PFSK-1 (cell line): Measurements from ENCODE around the gene TNS4.

Experiments used
- FOXP2 ChIP-seq: optimal IDR thresholded peaks from 2 replicates; pipeline ENCODE3; 2011; ENCODE audit warnings: borderline replicate concordance, control low read depth, inconsistent platforms; ENCODE audit not compliant: insufficient read depth; ENCODE audit errors: extremely low read length, extremely low read depth
- POLR2AphosphoS5 ChIP-seq: IDR thresholded peaks from 2 replicates; pipeline ENCODE4 v1.6.1; 2012; ENCODE audit warnings: low read depth, mild to moderate bottlenecking, control low read depth, low read length, moderate library complexity
- SIN3A ChIP-seq: IDR thresholded peaks from 2 replicates; pipeline ENCODE4 v1.6.1; 2012; ENCODE audit warnings: mild to moderate bottlenecking, low read length, moderate library complexity, borderline replicate concordance; ENCODE audit not compliant: insufficient read depth
- TAF1 ChIP-seq: IDR thresholded peaks from 2 replicates; pipeline ENCODE4 v1.6.1; 2012; ENCODE audit warnings: low read length, control low read depth, borderline replicate concordance; ENCODE audit not compliant: insufficient read depth
- TF ChIP-seq, protein P1 (sequence below), 2 experiments: IDR thresholded peaks; 2 replicates each; pipeline versions ENCODE4 v1.6.1 to v1.8.0; 2011 to 2012; ENCODE audit warnings: low read depth in 2 of 2, low read length in 2 of 2, control low read depth in 1 of 2, inconsistent platforms in 1 of 2, mild to moderate bottlenecking in 1 of 2, moderate library complexity in 1 of 2; ENCODE audit not compliant: insufficient read depth in 1 of 2

The TNS4 gene

DNA sequence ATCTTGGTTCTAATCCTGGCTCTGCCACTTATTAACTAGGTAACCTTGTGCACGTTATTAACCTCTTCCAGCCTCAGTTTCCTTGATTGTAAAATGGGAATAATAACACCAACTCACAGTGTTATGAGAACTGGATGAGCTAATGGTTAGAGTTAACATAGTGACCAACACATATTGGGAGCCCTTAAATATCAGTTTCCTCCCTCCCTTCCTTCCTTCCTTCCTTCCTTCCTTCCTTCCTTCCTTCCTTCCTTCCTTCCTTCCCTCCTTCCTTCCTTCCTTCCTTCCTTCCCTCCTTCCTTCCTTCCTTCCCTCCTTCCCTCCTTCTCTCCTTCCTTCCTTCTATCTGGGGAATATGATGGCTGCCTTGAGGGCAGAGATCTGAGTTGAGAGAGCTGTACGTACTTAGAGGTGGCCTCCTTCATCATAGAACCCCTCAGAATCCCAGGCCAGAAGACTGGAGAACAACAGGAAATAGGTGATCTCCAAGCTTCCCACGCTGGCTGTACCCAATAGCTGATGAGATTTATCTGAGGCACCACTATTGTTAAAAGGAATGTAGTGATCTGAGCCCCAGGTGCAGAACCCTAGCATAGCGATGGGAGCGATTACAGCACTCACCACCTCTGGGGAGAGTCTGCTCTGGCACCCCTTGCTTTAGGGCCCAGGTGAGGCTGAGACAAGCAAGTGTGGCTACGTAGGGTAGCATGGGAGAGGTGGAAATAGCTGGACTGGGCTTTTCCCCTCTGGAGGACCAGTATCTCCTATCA, 37.7 kb upstream of the TNS4 start:
- TF ChIP-seq FOXP2 = no peak
- no peak for TF ChIP-seq SIN3A
- no peak for TF ChIP-seq POLR2AphosphoS5
- TF ChIP-seq TAF1 = no peak
- TF ChIP-seq, protein P1, sequence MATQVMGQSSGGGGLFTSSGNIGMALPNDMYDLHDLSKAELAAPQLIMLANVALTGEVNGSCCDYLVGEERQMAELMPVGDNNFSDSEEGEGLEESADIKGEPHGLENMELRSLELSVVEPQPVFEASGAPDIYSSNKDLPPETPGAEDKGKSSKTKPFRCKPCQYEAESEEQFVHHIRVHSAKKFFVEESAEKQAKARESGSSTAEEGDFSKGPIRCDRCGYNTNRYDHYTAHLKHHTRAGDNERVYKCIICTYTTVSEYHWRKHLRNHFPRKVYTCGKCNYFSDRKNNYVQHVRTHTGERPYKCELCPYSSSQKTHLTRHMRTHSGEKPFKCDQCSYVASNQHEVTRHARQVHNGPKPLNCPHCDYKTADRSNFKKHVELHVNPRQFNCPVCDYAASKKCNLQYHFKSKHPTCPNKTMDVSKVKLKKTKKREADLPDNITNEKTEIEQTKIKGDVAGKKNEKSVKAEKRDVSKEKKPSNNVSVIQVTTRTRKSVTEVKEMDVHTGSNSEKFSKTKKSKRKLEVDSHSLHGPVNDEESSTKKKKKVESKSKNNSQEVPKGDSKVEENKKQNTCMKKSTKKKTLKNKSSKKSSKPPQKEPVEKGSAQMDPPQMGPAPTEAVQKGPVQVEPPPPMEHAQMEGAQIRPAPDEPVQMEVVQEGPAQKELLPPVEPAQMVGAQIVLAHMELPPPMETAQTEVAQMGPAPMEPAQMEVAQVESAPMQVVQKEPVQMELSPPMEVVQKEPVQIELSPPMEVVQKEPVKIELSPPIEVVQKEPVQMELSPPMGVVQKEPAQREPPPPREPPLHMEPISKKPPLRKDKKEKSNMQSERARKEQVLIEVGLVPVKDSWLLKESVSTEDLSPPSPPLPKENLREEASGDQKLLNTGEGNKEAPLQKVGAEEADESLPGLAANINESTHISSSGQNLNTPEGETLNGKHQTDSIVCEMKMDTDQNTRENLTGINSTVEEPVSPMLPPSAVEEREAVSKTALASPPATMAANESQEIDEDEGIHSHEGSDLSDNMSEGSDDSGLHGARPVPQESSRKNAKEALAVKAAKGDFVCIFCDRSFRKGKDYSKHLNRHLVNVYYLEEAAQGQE (IDR thresholded peaks at IDR 0.05; ENCODE audit: insufficient read depth in 1 of 2, low read depth in 2 of 2, low read length in 2 of 2) = no peak

GRCh38 chr17:40538019-40538935, 36.9 kb upstream of the TNS4 start:
- TF ChIP-seq POLR2AphosphoS5 (no peak), FOXP2 (no peak), SIN3A (no peak), TAF1 (no peak)
- TF ChIP-seq, protein P1 (IDR thresholded peaks at IDR 0.05; ENCODE audit: insufficient read depth in 1 of 2, low read depth in 2 of 2, low read length in 2 of 2) = no peak

- TF ChIP-seq, protein P1 (IDR thresholded peaks at IDR 0.05; ENCODE audit: insufficient read depth in 1 of 2, low read depth in 2 of 2, low read length in 2 of 2) = no peak
- TF ChIP-seq TAF1 (no peak), FOXP2 (no peak), SIN3A (no peak), POLR2AphosphoS5 (no peak)
These were observed 35.1 kb upstream of the TNS4 start for GRCh38 chr17:40536295-40537171.

DNA sequence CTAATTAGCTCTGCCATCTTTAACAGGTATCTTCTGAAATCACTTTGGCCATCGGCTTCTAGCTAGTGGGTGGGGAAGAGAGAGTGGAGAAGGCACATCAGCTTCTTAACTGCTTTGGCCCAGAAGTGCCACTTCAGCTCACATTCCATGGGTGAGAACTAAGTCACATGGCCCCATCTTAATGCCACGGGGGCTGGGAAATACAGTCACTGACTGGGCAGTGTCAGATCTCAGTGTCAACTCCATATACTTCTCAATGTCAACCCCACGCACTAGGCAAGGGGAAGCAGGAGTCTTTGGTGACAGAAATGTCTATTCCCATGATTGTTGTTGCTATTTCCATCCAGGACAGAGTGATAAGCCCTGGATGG, 34.5 kb upstream of the TNS4 start:
- TF ChIP-seq TAF1 (no peak), POLR2AphosphoS5 (no peak), SIN3A (no peak), FOXP2 (no peak)
- TF ChIP-seq, protein P1 (IDR thresholded peaks at IDR 0.05; ENCODE audit: insufficient read depth in 1 of 2, low read depth in 2 of 2, low read length in 2 of 2) = no peak
